GM12878 (cell line): ENCODE results near the gene RIC8B. TPM values are rescaled to one million over a fixed set of nuclear protein-coding genes. Genes with fewer than 3 reads are reported as not detected.

Source experiments
- ATAC-seq: fragments of 200-7000 bp; cut with Tn5 transposase; 3 replicates; pipeline ENCODE4 v1.9.1; 2020; ENCODE audit warnings: mild to moderate bottlenecking, moderate library complexity
- BruUV-seq: library from RNA; stranded (reverse); fragments of 400-500 nt; replicated peaks from 2 replicates; lab custom pipeline; 2021; lab: Mats Ljungman, UMichigan
- CTCF ChIA-PET: fragments of 300-600 bp; sonication (Branson Sonifier 250); formaldehyde crosslinking; extraction: SDS; loops from one replicate; lab custom pipeline; 2021; ENCODE audit warnings: inconsistent platforms; lab: Yijun Ruan, JAX
- POLR2A ChIA-PET: fragments of 350-600 bp; formaldehyde crosslinking; extraction: SDS; loops from one replicate; lab custom pipeline; 2021; ENCODE audit warnings: inconsistent platforms; lab: Charles Lee
- RAD21 ChIA-PET: fragments of 300-600 bp; sonication (Branson Sonifier 250); formaldehyde crosslinking; loops from one replicate; lab custom pipeline; 2023; ENCODE audit warnings: antibody characterized with exemption; ENCODE audit not compliant: unreplicated experiment; lab: Charles Lee
- SMC1A ChIA-PET: fragments of 300-600 bp; sonication (Branson Sonifier 250); formaldehyde crosslinking; loops from one replicate; lab custom pipeline; 2023; ENCODE audit not compliant: unreplicated experiment, uncharacterized antibody; lab: Charles Lee
- DNase-seq: peaks from one replicate; pipeline ENCODE4 v3.0.0-alpha.2; 2011; ENCODE audit warnings: low read depth, low spot score
- FAIRE-seq: peaks from 3 replicates; lab custom pipeline; 2011; peaks lifted over from hg19 to GRCh38; lab: Jason Lieb, UNC
- H2AFZ ChIP-seq: 2 replicates; pipeline ENCODE4 v1.6.0; 2011; ENCODE audit warnings: low read depth, low read length, control low read depth; ENCODE audit not compliant: control insufficient read depth
- H3K27ac ChIP-seq: 2 replicates; pipeline ENCODE4 v1.5.1; 2011; ENCODE audit warnings: control low read depth; ENCODE audit not compliant: control insufficient read depth, insufficient read depth
- H3K27me3 ChIP-seq, 2 experiments: replicated peaks in 1 of 2; 2 replicates each; pipeline versions ENCODE4 v1.6.0 to v1.6.1; 2011; ENCODE audit warnings: low read length in 1 of 2; ENCODE audit not compliant: control insufficient read depth in 2 of 2, insufficient read depth in 2 of 2
- H3K36me3 ChIP-seq, 2 experiments: 2 replicates each; pipeline ENCODE4 v1.5.1; 2011; ENCODE audit warnings: low read length in 1 of 2; ENCODE audit not compliant: control insufficient read depth in 2 of 2, insufficient read depth in 2 of 2
- H3K4me1 ChIP-seq: 2 replicates; pipeline ENCODE4 v1.6.1; 2011; ENCODE audit warnings: mild to moderate bottlenecking, low read length, moderate library complexity, mixed read lengths; ENCODE audit not compliant: control insufficient read depth, insufficient read depth
- H3K4me2 ChIP-seq: 2 replicates; pipeline ENCODE4 v1.6.0; 2011; ENCODE audit warnings: control low read depth; ENCODE audit not compliant: control insufficient read depth, insufficient read depth
- H3K4me3 ChIP-seq: fragments of 200-600 bp; sonication (generic); 2 replicates; pipeline ENCODE4 v1.5.1; 2016
- H3K79me2 ChIP-seq: 2 replicates; pipeline ENCODE4 v1.6.0; 2011; ENCODE audit warnings: low read length; ENCODE audit not compliant: control insufficient read depth, insufficient read depth
- H3K9ac ChIP-seq: 2 replicates; pipeline ENCODE4 v1.8.0; 2011; ENCODE audit warnings: low read length, control low read depth, mixed read lengths; ENCODE audit not compliant: control insufficient read depth, insufficient read depth
- H3K9me3 ChIP-seq: replicated peaks from 3 replicates; pipeline ENCODE4 v1.5.1; 2011; ENCODE audit warnings: mild to moderate bottlenecking, low read length; ENCODE audit not compliant: control insufficient read depth, insufficient read depth
- H4K20me1 ChIP-seq: 2 replicates; pipeline ENCODE4 v1.6.0; 2011; ENCODE audit not compliant: control insufficient read depth, insufficient read depth
- CREM ChIP-seq: IDR thresholded peaks from 2 replicates; pipeline ENCODE4 v1.6.1; 2014; ENCODE audit warnings: antibody characterized with exemption, low read depth
- EED ChIP-seq: sonication (generic); IDR thresholded peaks from 2 replicates; pipeline ENCODE4 v1.6.1; 2016; ENCODE audit warnings: antibody characterized with exemption, low read depth
- NBN ChIP-seq: fragments of 450-650 bp; IDR thresholded peaks from 2 replicates; pipeline ENCODE4 v1.6.1; 2016
- POU2F2 ChIP-seq: IDR thresholded peaks from 3 replicates; pipeline ENCODE4 v1.6.1; 2011; ENCODE audit warnings: low read depth, mild to moderate bottlenecking, low read length, borderline replicate concordance
- USF1 ChIP-seq: IDR thresholded peaks from 2 replicates; pipeline ENCODE4 v1.6.1; 2011; ENCODE audit warnings: borderline replicate concordance, low read depth, mild to moderate bottlenecking, moderate library complexity, mixed read lengths, low read length; ENCODE audit not compliant: insufficient read depth; ENCODE audit errors: extremely low read length
- YY1 ChIP-seq: IDR thresholded peaks from 2 replicates; pipeline ENCODE4 v1.6.1; 2011; ENCODE audit warnings: low read depth, mild to moderate bottlenecking, low read length
- ZBTB4 ChIP-seq: fragments of 450-650 bp; formaldehyde crosslinking; IDR thresholded peaks from 2 replicates; pipeline ENCODE4 v1.4.0; 2022; ENCODE audit warnings: mild to moderate bottlenecking, moderate library complexity
- ZNF687 ChIP-seq: fragments of 450-650 bp; IDR thresholded peaks from 2 replicates; pipeline ENCODE4 v1.6.1; 2017; ENCODE audit warnings: mild to moderate bottlenecking, moderate library complexity
- WGBS: methylation state at CpG from one replicate; pipeline ENCODE4 v1.1.6; 2016; ENCODE audit warnings: low lambda C conversion rate; ENCODE audit not compliant: insufficient replicate concordance, insufficient coverage; ENCODE audit errors: missing lambda C conversion rate; 5-methylcytosine and 5-hydroxymethylcytosine counted together
- in situ Hi-C: fragments of 300-500 bp; cut with MboI; formaldehyde crosslinking; loops from 9 replicates; pipeline ENCODE4 v1.14.3; 2018; ENCODE audit warnings: mixed read lengths
- intact Hi-C: fragments of 100-400 bp; cut with micrococcal nuclease; formaldehyde crosslinking; loops from one replicate; pipeline ENCODE4 v1.14.2; 2022; ENCODE audit not compliant: unreplicated experiment
- polyA plus RNA-seq, 11 experiments: library from polyadenylated mRNA; depleted of rRNA in 4 of 11; unstranded in 6 of 11; stranded (reverse) in 5 of 11; fragments of >200 nt; fragmentation: Nextera tagmentation in 4 of 11; fragmentation: Illumina TruSeq in 1 of 11; extraction: Ambion mirVana in 4 of 11; extraction: Trizol in 1 of 11; gene quantifications; 1 replicate in 1 of 11; 2 replicates in 10 of 11; pipeline versions ENCODE4 v1.2.1 to v1.2.3, GENCODE V29; 2011 to 2016; ENCODE audit warnings: inconsistent platforms in 2 of 11, missing spikeins in 2 of 11, low read depth in 1 of 11
- total RNA-seq, 4 experiments: library from RNA; depleted of rRNA in 3 of 4; stranded (reverse); fragments of >200 nt in 3 of 4; fragmentation: Illumina TruSeq in 1 of 4; extraction: Trizol in 1 of 4; gene quantifications; 2 replicates each; pipeline versions ENCODE4 v1.2.1 to v1.2.3, GENCODE V29; 2013 to 2021
- TF ChIP-seq, protein P1 (sequence below): IDR thresholded peaks from 2 replicates; pipeline ENCODE4 v1.6.1; 2012; ENCODE audit warnings: low read depth, low read length, improper control_type of control experiment
- TF ChIP-seq, protein P2 (sequence below): fragments of 450-650 bp; IDR thresholded peaks from 2 replicates; pipeline ENCODE4 v1.6.1; 2016; ENCODE audit warnings: mild to moderate bottlenecking, moderate library complexity, borderline replicate concordance

The RIC8B gene
- total and polyA plus RNA-seq, 10 of the 15 experiments (the other 5 are each of a cell fraction or from before 2014, with no cell fraction given) = 2.3 to 10.8 (median 6.2) TPM

- DNase-seq (no peak), ATAC-seq (no peak), FAIRE-seq (no peak)
- H3K4me1 ChIP-seq = no peaks in the 10 kb centered on the region
- H3K4me2 ChIP-seq = no peak overlapping the region
- H3K27ac ChIP-seq = no peak overlapping the region
- RAD21 ChIA-PET = no interaction called here
- no peaks in the 10 kb centered on the region for H3K79me2 ChIP-seq
- H3K4me3 ChIP-seq = no peak overlapping the region
- BruUV-seq = no TSS peak
- H3K27me3 ChIP-seq = peaks cover 0 to 2% of the 10 kb centered on the region in 2 experiments; a peak in 1 of 4 replicates
- no peak overlapping the region for H3K9ac ChIP-seq
- no peak overlapping the region for H2AFZ ChIP-seq
- no peaks in the 10 kb centered on the region for H3K36me3 ChIP-seq
- CTCF ChIA-PET = interaction anchor here (0.8 to 1.9 kb wide), 4 partner anchors 11 to 28 kb away, joined by 3 to 6 read pairs (median 4); no protein-coding TSS in a partner anchor
- SMC1A ChIA-PET = interaction anchor here (0.6 to 1.6 kb wide), 4 partner anchors 18 to 62 kb away, joined by 3 to 6 read pairs (median 5); no protein-coding TSS in a partner anchor
- POLR2A ChIA-PET = no interaction called here
- 100% methylated on average over 1 of the region's 1 CpG for WGBS
- in situ Hi-C loops = no loop called here
- H4K20me1 ChIP-seq = no peaks in the 10 kb centered on the region
- H3K9me3 ChIP-seq = no peaks in the 10 kb centered on the region
- intact Hi-C loops = no loop called here
- TF ChIP-seq POU2F2 (no peak), EED (no peak), NBN (no peak), ZNF687 (no peak), CREM (no peak), USF1 (no peak), YY1 (no peak), ZBTB4 (CRISPR knock-in tag) (no peak)
- TF ChIP-seq, protein P1, sequence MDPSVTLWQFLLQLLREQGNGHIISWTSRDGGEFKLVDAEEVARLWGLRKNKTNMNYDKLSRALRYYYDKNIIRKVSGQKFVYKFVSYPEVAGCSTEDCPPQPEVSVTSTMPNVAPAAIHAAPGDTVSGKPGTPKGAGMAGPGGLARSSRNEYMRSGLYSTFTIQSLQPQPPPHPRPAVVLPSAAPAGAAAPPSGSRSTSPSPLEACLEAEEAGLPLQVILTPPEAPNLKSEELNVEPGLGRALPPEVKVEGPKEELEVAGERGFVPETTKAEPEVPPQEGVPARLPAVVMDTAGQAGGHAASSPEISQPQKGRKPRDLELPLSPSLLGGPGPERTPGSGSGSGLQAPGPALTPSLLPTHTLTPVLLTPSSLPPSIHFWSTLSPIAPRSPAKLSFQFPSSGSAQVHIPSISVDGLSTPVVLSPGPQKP = no peak
- TF ChIP-seq, protein P2, sequence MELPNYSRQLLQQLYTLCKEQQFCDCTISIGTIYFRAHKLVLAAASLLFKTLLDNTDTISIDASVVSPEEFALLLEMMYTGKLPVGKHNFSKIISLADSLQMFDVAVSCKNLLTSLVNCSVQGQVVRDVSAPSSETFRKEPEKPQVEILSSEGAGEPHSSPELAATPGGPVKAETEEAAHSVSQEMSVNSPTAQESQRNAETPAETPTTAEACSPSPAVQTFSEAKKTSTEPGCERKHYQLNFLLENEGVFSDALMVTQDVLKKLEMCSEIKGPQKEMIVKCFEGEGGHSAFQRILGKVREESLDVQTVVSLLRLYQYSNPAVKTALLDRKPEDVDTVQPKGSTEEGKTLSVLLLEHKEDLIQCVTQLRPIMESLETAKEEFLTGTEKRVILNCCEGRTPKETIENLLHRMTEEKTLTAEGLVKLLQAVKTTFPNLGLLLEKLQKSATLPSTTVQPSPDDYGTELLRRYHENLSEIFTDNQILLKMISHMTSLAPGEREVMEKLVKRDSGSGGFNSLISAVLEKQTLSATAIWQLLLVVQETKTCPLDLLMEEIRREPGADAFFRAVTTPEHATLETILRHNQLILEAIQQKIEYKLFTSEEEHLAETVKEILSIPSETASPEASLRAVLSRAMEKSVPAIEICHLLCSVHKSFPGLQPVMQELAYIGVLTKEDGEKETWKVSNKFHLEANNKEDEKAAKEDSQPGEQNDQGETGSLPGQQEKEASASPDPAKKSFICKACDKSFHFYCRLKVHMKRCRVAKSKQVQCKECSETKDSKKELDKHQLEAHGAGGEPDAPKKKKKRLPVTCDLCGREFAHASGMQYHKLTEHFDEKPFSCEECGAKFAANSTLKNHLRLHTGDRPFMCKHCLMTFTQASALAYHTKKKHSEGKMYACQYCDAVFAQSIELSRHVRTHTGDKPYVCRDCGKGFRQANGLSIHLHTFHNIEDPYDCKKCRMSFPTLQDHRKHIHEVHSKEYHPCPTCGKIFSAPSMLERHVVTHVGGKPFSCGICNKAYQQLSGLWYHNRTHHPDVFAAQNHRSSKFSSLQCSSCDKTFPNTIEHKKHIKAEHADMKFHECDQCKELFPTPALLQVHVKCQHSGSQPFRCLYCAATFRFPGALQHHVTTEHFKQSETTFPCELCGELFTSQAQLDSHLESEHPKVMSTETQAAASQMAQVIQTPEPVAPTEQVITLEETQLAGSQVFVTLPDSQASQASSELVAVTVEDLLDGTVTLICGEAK = no peak
These were observed 117.6 kb downstream of the RIC8B start for GRCh38 chr12:106892075-106892474.
